ENCODE data around the gene PTPRM. TPM values are rescaled to one million over a fixed set of nuclear protein-coding genes. Genes with fewer than 3 reads are reported as not detected.

Gene PTPRM
- total and polyA plus RNA-seq, 2 donors (not counting 3 experiments of a cell fraction or from before 2014, with no cell fraction given), result 37.4 to 43.7 TPM

DNA sequence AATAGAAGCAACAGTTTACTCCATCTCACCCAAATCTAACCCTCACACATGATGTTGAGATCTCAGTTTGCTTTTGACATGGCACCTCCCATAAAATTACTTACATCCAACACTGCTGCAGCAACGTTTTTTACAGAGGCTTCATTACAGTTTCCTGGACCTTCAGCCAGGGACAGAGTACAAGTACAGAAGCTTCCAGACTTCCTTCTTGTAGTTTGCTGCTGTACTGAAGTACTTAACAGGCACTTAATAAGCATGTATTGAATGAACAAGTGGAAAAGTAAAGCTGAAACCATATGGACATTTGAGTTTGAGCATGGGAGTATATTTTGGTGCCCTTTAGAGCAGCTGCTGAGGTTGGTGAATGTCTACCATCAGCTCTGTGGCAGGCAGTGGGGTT is 514.2 kb downstream of the PTPRM start:
- BruUV-seq (replicated peaks), result no TSS peak

More for the DNA sequence above, 514.2 kb downstream of the PTPRM start:
- CTCF ChIA-PET, result no interaction called here
- no peak overlapping the region for H3K4me2 ChIP-seq (ENCODE audit: insufficient read depth, low read length)
- no peaks in the 10 kb centered on the region for H3K27me3 ChIP-seq (ENCODE audit: control insufficient read depth in 2 of 2, insufficient read depth in 2 of 2, low read length in 2 of 2)
- POLR2A ChIA-PET, result no interaction called here
- H3K79me2 ChIP-seq (ENCODE audit: control insufficient read depth, insufficient read depth, low read length), result no peaks in the 10 kb centered on the region
- no peaks in the 10 kb centered on the region for H3K4me1 ChIP-seq (ENCODE audit: control insufficient read depth, extremely low read depth, insufficient read depth, low read length)
- H3K4me3 ChIP-seq (replicated peaks in 1 of 3; ENCODE audit: insufficient read depth in 1 of 3, low read depth in 1 of 3, low read length in 3 of 3), result no peak overlapping the region
- DNase-seq (ENCODE audit: low read depth, low spot score) (no peak), FAIRE-seq (no peak)
- H4K20me1 ChIP-seq (replicated peaks; ENCODE audit: control insufficient read depth, extremely low read depth, insufficient read depth, low read length), result no peaks in the 10 kb centered on the region
- H3K9ac ChIP-seq (replicated peaks; ENCODE audit: extremely low read depth, insufficient read depth, low read length), result no peak overlapping the region
- no peaks in the 10 kb centered on the region for H3K9me1 ChIP-seq (replicated peaks; ENCODE audit: control insufficient read depth, extremely low read depth, insufficient read depth, low read length)
- intact Hi-C loops (cut with micrococcal nuclease) (loop anchor here (10.0 kb wide), 1 partner anchor 856 kb away; no protein-coding TSS in a partner anchor), dilution Hi-C loops (cut with MboI; ENCODE audit: extremely low pct_ligation_motif_present, low sequenced_read_pairs) (no loop called here)
- no peaks in the 10 kb centered on the region for H3K36me3 ChIP-seq (ENCODE audit: control insufficient read depth in 2 of 2, extremely low read depth in 1 of 2, insufficient read depth in 2 of 2, low read length in 2 of 2)
- TF ChIP-seq POLR2A (IDR thresholded peaks at IDR 0.05; ENCODE audit: low read depth, low read length) (no peak), FOS (IDR thresholded peaks at IDR 0.05; ENCODE audit: borderline replicate concordance, insufficient read depth, low read length) (no peak), POLR2AphosphoS5 (IDR thresholded peaks at IDR 0.05; ENCODE audit: insufficient read depth, low read depth, low read length) (no peak), MYC (IDR thresholded peaks at IDR 0.05; ENCODE audit: low read depth, low read length) (no peak), JUN (IDR thresholded peaks at IDR 0.05; ENCODE audit: borderline replicate concordance, insufficient read depth, insufficient read length, low read depth) (no peak), EZH2 (IDR thresholded peaks at IDR 0.05; ENCODE audit: borderline replicate concordance, low read depth, low read length, severe bottlenecking) (no peak), GATA2 (IDR thresholded peaks at IDR 0.05; ENCODE audit: insufficient read depth, insufficient read length, low read depth, low read length) (no peak)
- TF ChIP-seq, protein P1, sequence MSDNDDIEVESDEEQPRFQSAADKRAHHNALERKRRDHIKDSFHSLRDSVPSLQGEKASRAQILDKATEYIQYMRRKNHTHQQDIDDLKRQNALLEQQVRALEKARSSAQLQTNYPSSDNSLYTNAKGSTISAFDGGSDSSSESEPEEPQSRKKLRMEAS (IDR thresholded peaks at IDR 0.05; ENCODE audit: insufficient read depth, insufficient read length), result no peak
- TF ChIP-seq, protein P2, sequence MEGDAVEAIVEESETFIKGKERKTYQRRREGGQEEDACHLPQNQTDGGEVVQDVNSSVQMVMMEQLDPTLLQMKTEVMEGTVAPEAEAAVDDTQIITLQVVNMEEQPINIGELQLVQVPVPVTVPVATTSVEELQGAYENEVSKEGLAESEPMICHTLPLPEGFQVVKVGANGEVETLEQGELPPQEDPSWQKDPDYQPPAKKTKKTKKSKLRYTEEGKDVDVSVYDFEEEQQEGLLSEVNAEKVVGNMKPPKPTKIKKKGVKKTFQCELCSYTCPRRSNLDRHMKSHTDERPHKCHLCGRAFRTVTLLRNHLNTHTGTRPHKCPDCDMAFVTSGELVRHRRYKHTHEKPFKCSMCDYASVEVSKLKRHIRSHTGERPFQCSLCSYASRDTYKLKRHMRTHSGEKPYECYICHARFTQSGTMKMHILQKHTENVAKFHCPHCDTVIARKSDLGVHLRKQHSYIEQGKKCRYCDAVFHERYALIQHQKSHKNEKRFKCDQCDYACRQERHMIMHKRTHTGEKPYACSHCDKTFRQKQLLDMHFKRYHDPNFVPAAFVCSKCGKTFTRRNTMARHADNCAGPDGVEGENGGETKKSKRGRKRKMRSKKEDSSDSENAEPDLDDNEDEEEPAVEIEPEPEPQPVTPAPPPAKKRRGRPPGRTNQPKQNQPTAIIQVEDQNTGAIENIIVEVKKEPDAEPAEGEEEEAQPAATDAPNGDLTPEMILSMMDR (IDR thresholded peaks at IDR 0.05; ENCODE audit: extremely low read depth in 1 of 2, insufficient read depth in 1 of 2, low read depth in 1 of 2, low read length in 2 of 2), result no peak
- H2AFZ ChIP-seq (ENCODE audit: low read depth, low read length), result no peak overlapping the region
- no peak overlapping the region for H3K27ac ChIP-seq (ENCODE audit: insufficient read depth, low read depth, low read length)
- H3K9me3 ChIP-seq (replicated peaks; ENCODE audit: control insufficient read depth, insufficient read depth, low read length), result no peaks in the 10 kb centered on the region

Data from endothelial cell of umbilical vein (primary cell).